ENCODE data around the gene ELAVL2.

GRCh38 chr9:23747088-23748075, 78.7 kb downstream of the ELAVL2 start:
- no peak for TF ChIP-seq CTCF (IDR thresholded peaks at IDR 0.05; ENCODE audit: extremely low read depth in 1 of 2, insufficient read depth in 1 of 2, low read depth in 1 of 2, low read length in 2 of 2)
- TF ChIP-seq POLR2A (IDR thresholded peaks at IDR 0.05; ENCODE audit: low read depth, low read length) = no peak
- no peak for TF ChIP-seq EZH2 (IDR thresholded peaks at IDR 0.05; ENCODE audit: borderline replicate concordance, low read depth, low read length, severe bottlenecking)

Data from endothelial cell of umbilical vein (primary cell).